Fibroblast of lung (primary cell): ENCODE measurements around the gene PRDM16.

Experiments used
- CTCF ChIP-seq, 2 donors: IDR thresholded peaks in 1 of 2; conservative IDR thresholded peaks in 1 of 2; 1 replicate in 1 of 2; 2 replicates in 1 of 2; pipeline ENCODE4 v1.5.1; 2011 to 2012; ENCODE audit warnings: low read length in 2 of 2, control low read depth in 1 of 2, inconsistent platforms in 1 of 2, low read depth in 1 of 2, mild to moderate bottlenecking in 1 of 2
- EZH2 ChIP-seq: IDR thresholded peaks from 2 replicates; pipeline ENCODE4 v1.5.1; 2012; ENCODE audit warnings: low read length, control low read depth, mild to moderate bottlenecking; ENCODE audit errors: missing control alignments

GRCh38 chr1:3175486-3175885 is 106.5 kb downstream of the PRDM16 start:
- TF ChIP-seq CTCF (conservative IDR thresholded peaks at IDR 0.05 in 1 of 2, IDR thresholded peaks at IDR 0.05 in 1 of 2; ENCODE audit: low read depth in 1 of 2, low read length in 2 of 2) (no peak), EZH2 (no peak)
